NB4 (cell line): ENCODE measurements around the gene CFP.

Source experiments
- DNase-seq: peaks from one replicate; pipeline ENCODE4 v3.0.0; 2010; ENCODE audit warnings: low read depth
- H3K4me3 ChIP-seq: one replicate; pipeline ENCODE4 v1.5.1; 2011; ENCODE audit warnings: mild to moderate bottlenecking, low read depth, low read length, moderate library complexity
- CTCF ChIP-seq: IDR thresholded peaks from one replicate; pipeline ENCODE4 v1.5.1; 2012; ENCODE audit warnings: low read depth, low read length
- MAX ChIP-seq: IDR thresholded peaks from 2 replicates; pipeline ENCODE4 v1.6.1; 2011; ENCODE audit warnings: low read depth, low read length
- MYC ChIP-seq: IDR thresholded peaks from 2 replicates; pipeline ENCODE4 v1.6.1; 2011; ENCODE audit warnings: low read depth, low read length
- POLR2A ChIP-seq: IDR thresholded peaks from 2 replicates; pipeline ENCODE4 v1.6.1; 2011; ENCODE audit warnings: mild to moderate bottlenecking; ENCODE audit not compliant: insufficient read length; ENCODE audit errors: extremely low read depth

CFP gene

GRCh38 chrX:47581731-47582647 lies 47.7 kb downstream of the CFP start, which contains the start of gene TIMP1:
TSS of gene TIMP1 (plus strand) at chrX:47582436. CDS start at chrX:47583416, 980 bp downstream.
- H3K4me3 ChIP-seq: peak within 1 kb of the TSS; percentile 68
- peak; percentile 97 for DNase-seq
- TF ChIP-seq MYC (peak; percentile 21; the same call in 1 of the 2 replicates), POLR2A (peak; percentile 48), MAX (no peak)

GRCh38 chrX:47579537-47579936 lies 50.2 kb downstream of the CFP start:
- no peak for TF ChIP-seq MAX
- no peak for TF ChIP-seq MYC
- TF ChIP-seq CTCF: no peak
- no peak for TF ChIP-seq POLR2A
- peak; percentile 64 for DNase-seq
- H3K4me3 ChIP-seq: no peak overlapping the region

DNA sequence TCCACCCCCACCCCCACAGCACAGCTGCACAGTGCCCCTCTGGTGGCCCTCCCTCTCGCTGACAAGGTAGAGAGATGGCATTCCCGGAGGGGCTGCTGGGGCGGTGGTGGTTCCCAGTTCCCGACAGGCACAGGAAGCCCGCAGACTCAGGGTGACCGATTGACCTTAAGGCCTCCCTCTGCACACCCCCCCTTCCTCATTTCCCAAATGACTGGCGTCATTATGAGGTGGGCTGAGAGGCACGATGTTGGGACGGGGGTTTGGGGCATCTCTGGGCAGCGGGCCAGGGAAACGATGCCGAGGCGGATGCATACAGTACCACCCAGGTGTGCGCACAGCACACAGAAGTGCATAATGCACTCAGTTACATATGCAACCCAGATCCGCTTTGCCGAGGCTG lies 51.0 kb downstream of the CFP start:
- DNase-seq: no peak
- no peak overlapping the region for H3K4me3 ChIP-seq
- TF ChIP-seq CTCF: no peak
- TF ChIP-seq MAX: no peak
- TF ChIP-seq MYC: no peak
- TF ChIP-seq POLR2A: no peak

- DNase-seq: no peak
- TF ChIP-seq MYC: no peak
- H3K4me3 ChIP-seq: no peak overlapping the region
These were observed 51.8 kb downstream of the CFP start for GRCh38 chrX:47577901-47578300.

GRCh38 chrX:47577424-47577823 lies 52.3 kb downstream of the CFP start:
- TF ChIP-seq POLR2A (no peak), MYC (no peak), CTCF (no peak), MAX (no peak)
- DNase-seq: no peak
- no peak overlapping the region for H3K4me3 ChIP-seq

DNA sequence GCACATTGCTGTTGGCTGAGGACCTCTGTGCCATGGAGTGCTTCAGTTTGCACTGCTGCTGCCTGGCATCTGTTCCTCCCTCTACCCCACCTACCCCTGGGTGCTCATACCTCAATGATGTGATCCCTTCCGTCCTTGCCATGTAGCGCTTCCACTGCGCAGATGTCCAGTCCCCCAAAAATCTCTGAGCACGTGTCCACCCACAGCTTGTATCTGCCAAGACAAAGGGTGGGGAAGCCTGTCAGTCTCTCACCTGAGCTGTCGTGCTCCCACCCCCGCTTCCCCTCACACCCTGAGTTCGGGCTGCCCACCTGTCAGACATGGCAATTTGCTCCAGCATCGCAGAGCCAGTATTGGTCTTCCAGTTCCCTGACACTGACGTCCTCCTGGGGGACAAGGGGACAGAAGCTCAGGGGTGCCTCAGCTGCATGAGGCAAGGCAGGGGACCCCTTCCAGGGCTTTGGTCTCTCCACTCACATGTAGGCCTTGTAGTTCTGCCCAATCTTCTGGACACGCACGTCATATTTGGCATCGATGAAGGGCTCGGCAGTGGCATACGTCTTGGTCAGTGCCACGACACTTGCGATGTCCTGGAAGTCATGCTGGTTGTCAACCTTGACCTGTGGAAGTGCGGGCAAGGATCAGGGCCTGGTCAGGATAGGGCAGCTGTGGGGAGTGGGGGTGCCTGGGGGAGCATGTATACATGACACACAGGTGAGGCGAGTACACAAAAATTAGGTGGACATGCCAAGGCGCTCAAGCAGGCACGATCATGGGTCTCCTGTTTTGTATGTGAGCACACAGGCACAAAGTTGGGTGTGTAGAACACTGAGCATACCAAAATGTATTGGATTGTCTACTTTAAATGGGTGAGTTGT lies 53.5 kb downstream of the CFP start:
- TF ChIP-seq MAX (no peak), POLR2A (no peak), MYC (no peak), CTCF (no peak)
- DNase-seq: no peak
- H3K4me3 ChIP-seq: no peak overlapping the region
